ENCODE data around the gene HOXA7.

DNA sequence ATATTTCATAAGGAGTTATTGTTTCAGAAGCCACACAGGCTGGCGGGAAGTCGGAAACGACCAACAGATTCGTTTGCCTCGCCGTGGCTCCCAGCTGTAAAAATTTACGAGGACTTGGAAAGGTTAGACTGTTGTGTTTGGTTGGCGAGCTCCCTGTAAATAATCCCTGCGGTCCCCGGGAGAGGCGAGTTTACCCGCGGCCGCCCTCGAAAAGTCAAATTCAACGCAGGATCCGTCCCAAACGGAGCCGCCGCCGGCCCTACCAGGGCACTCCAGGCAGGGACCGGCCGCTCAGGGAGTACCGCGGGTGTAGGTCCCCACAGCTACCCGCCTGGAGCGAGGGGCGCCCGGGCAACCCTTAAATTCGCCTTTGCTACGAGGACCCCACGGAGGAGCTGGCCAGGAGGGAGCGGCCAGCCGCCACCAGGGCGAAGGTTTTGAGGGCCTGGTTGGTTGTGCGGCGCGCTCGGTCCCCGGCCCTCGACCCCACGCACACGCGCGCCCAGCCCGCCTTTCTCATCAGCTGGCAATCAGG is 9.6 kb upstream of the HOXA7 start:
- TF ChIP-seq POLR2A (IDR thresholded peaks at IDR 0.05; ENCODE audit: low read depth, low read length) (no peak), POLR2AphosphoS5 (IDR thresholded peaks at IDR 0.05; ENCODE audit: low read depth, low read length) (no peak), TAF1 (IDR thresholded peaks at IDR 0.05; ENCODE audit: low read depth, low read length) (no peak), SPI1 (IDR thresholded peaks at IDR 0.05; ENCODE audit: low read depth, low read length) (no peak), PAX5 (IDR thresholded peaks at IDR 0.05; ENCODE audit: insufficient read depth, low read length, severe bottlenecking) (no peak), POU2F2 (IDR thresholded peaks at IDR 0.05; ENCODE audit: low read depth, low read length) (no peak)
